HG02642 (cell line): ENCODE results near the gene NDUFS2.

Experiments
- ATAC-seq: cut with Tn5 transposase; IDR thresholded peaks from one replicate; pipeline ENCODE4 v1.9.1; 2021; ENCODE audit warnings: mild to moderate bottlenecking; ENCODE audit not compliant: unreplicated experiment, poor library complexity

The NDUFS2 gene

GRCh38 chr1:161192476-161193465 is 9.4 kb upstream of the NDUFS2 start:
- peak; percentile 68 for ATAC-seq

DNA sequence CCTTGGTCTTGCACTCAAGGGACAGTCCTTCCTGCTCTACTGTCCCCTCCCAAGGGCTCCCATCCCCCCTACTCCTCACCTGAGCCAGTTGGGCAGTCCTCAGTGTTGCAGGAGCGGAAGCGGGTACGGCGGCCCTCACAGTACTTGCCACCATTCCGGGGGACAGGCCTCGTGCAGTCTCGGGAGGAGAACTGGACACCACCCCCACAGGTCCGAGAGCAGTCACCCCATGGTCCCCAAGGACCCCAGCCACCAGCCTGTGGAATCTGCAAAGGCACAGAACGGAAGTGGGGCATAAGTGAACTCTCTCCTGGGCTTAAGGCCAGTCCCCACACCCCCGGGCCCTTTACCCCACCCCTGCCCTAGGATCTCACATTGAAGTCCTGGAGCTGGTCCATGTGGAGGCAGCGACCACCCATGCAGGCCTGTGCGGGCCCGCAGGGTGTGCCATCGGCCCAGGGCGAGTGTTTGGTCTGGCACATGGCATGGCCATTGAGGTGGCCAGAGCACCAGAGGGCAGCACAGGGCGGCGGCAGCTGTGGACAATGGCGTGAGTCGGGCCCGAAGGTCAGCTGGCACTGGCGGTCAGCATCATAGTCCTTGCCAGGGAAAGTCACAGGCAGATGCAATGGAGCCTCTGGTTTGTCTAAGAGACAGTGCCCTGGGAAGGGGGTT is 8.5 kb upstream of the NDUFS2 start:
- no peak for ATAC-seq

- no peak for ATAC-seq
Observed at GRCh38 chr1:161195171-161195570, 7.0 kb upstream of the NDUFS2 start.

DNA sequence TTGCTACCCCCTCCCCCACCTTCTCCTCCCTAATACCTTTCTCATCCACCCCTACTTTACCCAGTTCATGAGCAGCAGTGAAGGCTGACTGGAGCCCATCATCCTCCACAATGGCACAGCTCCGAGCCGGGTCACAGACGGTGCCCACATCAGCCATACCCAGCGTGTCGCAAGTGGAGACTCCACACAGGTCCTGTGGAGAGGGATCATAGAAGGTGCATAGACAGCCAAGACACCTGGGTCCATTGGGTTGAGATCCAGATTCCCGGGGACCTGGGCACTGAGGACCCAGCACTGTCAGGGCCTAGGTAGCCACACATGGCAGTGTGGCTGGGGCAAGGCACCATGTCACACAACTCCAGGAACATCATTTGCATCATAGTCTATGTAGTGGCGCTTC is 6.1 kb upstream of the NDUFS2 start:
- ATAC-seq: no peak

DNA sequence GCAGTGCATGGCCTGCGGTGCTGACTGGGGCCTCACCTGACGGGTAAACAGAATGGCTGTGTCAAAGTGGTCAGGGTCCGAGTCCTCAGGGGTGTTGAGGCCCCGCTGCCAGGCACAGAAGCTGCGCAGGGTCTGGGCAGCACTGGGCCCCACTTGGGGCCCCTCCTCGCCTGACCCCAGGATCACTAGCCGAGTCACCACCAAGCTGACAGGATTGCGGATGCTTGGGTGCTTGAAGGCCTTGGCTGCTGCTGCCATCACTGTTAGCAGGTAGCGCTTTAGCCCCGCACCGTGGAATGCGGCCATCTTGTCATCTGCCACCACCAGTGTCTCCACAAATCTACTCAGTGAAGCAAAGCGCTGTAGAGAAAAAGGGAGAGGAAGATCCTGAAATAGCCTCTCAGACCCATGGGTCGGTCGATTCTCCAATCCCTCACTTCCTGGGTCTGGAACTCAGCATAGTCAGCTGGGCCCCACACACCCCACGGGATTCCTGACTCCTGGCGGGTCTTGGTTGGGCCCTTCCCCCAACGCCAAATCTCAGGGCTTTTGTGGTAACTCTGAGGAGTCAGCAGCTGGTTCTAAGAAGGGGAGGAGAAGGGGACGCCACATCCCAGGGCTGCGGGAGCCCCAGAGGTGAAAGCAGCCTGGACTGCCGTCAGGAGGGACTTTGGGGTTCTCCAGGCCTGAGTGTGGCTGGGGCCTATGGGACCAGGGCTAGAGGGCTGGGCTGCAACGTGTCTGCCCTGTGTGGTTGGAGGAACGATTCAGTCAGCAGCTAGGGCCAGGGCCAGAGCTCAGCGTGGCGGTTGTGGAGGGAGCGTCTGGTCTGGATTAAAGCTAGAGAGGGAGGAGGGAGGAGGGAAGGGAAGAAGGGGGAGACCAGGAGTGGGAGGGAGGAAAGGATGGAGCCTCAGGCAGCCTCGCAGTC is 5.4 kb upstream of the NDUFS2 start:
- no peak for ATAC-seq

DNA sequence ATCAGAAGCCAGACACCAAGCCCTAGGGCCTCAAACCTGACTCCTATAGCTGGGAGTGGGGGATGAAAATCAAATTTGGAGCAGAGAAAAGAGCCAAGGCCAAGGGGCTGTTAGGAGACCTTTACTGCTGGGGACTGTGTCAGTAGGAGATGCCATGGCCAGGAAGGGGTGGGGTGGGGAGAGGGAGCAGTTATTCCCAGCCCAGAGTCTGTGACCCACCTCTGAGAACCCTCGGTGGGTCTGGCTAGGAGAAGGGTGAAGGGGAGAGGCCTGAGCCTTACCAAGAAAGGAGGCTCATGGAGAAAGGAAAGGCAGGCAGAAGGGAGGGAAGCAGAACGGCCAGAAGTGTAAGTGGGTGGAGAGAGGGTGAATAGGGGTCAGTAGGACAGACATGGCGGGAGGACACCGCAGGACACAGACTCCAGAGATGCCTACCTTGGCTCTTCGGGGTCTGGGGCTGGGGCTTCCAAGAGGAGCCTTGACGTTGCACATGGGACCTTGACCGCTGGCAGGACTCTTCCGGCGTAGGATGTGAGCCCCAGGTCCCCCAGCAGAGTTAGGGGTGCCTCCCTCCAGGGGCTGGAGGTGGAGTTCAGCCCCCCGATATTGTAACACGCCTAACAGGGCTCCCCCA is 4.5 kb upstream of the NDUFS2 start:
- no peak for ATAC-seq

DNA sequence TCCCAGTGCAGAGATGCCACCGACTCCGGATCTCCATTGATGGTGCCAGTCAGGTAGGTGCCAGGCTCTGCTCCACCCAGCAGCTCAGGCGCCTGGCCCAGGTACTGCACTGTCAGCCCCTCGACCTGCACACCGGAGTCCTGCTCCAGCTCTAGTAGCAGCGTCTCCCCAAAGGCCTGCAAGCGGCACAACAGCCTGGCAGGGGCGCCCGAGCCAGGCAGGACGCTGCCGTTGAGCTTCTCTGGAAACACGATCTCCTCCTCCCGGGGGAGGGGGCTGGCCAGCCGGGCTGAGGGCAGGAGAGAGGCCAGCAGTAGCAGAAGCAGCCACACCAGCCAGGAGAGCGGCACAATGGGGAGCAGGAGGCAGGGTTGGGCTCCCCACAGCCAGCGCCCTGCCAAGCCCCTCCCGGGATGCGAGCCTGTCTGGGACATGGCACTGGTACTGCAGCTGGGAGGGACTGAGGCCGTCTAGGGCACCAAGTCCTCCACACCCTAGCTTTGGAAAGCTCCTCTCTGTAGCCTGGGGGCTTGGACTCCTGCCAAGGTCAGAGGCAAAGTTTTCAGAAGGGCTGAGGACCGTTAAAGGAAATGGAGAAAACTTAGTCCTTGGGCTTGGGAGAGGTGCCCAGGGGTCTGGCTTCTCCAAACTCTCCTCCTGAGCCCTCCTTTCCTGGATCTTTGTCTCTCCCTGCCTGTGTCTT is 3.8 kb upstream of the NDUFS2 start:
- ATAC-seq: no peak

DNA sequence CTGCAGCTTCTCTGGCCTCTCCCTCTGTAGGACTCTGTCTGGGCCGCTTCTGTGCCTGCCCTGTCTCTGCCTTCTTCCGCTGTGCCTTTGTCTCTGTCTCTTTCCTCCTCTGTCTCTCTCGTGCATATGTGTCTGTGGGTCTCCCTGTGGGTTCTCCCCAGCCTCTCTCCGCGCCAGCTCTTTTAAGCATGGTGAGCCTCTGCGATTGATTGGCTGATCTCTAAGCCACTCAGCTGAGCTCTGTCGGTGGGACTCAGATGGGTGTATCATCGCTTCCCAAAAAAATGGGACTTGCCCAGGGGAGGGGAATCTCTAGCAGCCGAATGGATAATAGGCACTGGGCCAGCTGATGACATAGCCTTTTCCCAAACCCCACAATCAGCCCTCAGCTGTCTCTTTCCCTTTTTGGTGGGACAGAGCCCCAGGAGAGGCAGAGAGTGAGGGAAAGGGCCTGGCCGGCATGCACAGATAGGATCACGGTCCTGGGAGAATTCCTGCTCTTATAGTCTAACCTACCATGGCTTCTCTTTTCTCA is 3.2 kb upstream of the NDUFS2 start, which contains the start of gene ADAMTS4:
ADAMTS4 (minus strand) TSS at position 158 of the 535 bp plus-strand sequence. CDS start 427 bp downstream, outside the sequence.
- ATAC-seq: no peak

- no peak for ATAC-seq
Observed at GRCh38 chr1:161199506-161200139, 2.5 kb upstream of the NDUFS2 start.

- ATAC-seq: no peak
Observed at GRCh38 chr1:161200421-161200991, 1.7 kb upstream of the NDUFS2 start.

GRCh38 chr1:161200992-161201835 is 953 bp upstream of the NDUFS2 start:
- ATAC-seq: no peak

- ATAC-seq: no peak
Observed at GRCh38 chr1:161206411-161207140, 4.4 kb downstream of the NDUFS2 start.

- ATAC-seq: no peak
Observed at GRCh38 chr1:161207173-161207572, 5.0 kb downstream of the NDUFS2 start.

DNA sequence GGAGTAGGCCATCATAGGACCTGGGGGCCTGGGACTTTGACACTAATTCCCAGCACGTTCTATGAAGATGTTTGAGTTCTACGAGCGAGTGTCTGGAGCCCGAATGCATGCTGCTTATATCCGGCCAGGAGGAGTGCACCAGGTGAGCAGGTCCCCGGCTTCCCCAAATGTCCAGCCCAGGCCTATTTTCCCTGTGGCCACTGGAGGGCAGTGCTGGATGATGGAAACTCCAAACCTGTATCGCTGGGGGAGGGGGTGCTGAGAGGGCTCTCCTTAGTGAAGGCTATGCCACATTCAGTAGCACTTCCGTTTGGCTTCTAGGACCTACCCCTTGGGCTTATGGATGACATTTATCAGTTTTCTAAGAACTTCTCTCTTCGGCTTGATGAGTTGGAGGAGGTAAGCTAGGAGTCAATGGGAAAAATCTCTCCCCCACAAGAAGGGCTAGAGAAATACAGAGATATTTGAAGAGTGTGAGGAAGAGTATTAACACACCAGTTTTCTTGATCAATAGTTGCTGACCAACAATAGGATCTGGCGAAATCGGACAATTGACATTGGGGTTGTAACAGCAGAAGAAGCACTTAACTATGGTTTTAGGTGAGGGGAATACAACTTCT is 7.7 kb downstream of the NDUFS2 start:
- peak; percentile 73 for ATAC-seq

GRCh38 chr1:161214369-161214768 is 12.2 kb downstream of the NDUFS2 start:
- no peak for ATAC-seq

DNA sequence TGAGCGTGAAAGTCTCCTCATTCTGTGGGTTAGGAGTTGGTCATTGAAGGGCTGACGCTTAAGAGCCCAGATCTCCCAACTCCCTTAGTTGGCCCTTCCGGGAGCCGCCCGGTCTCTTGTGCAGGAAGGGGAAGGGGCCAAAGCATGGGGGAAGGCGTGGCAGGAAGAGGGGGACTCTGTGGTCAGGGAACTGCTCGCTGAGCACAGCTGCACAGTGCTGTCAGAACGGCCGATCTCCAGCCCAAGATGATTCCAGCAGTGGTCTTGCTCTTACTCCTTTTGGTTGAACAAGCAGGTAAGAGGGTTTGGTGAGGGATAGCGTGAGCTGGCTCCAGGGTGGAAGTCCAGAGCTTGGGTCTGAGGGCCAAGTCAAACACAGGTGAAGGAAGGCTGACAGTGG is 12.9 kb downstream of the NDUFS2 start, which contains the start of gene FCER1G:
FCER1G (plus strand) TSS at position 220 of the 400 bp plus-strand sequence; CDS start at position 247, 27 bp downstream.
- no peak for ATAC-seq
